PC-3 (cell line): Measurements from ENCODE around the gene A4GNT.

Experiments used
- CTCF ChIP-seq: fragments of 300-600 bp; sonication (generic); conservative IDR thresholded peaks from 2 replicates; pipeline ENCODE4 v1.5.1; 2017; ENCODE audit warnings: antibody characterized with exemption, low read depth, mild to moderate bottlenecking, low read length
- EZH2 ChIP-seq: fragments of 300-600 bp; sonication (generic); IDR thresholded peaks from one replicate; pipeline ENCODE4 v1.6.1; 2017; ENCODE audit warnings: antibody characterized with exemption, mild to moderate bottlenecking, low read length; ENCODE audit not compliant: unreplicated experiment
- EZH2phosphoT487 ChIP-seq: fragments of 300-600 bp; sonication (generic); IDR thresholded peaks from 2 replicates; pipeline ENCODE4 v1.6.1; 2018; ENCODE audit warnings: mild to moderate bottlenecking, antibody characterized with exemption, low read length, borderline replicate concordance

- TF ChIP-seq EZH2, result no peak
- TF ChIP-seq CTCF, result no peak
- no peak for TF ChIP-seq EZH2phosphoT487
These were observed 4.0 kb upstream of the A4GNT start for GRCh38 chr3:138136201-138136600.
